Activated CD8-positive, alpha-beta memory T cell treated with anti-CD3 and anti-CD28 coated beads, Interleukin-2, amount 50 U/mL, for 24 hours (primary cell): ENCODE data around the gene NFATC1.

Source experiments
- DNase-seq: peaks from one replicate; pipeline ENCODE4 v3.0.0-alpha.2; 2020; ENCODE audit errors: extremely low read depth

The NFATC1 gene

DNA sequence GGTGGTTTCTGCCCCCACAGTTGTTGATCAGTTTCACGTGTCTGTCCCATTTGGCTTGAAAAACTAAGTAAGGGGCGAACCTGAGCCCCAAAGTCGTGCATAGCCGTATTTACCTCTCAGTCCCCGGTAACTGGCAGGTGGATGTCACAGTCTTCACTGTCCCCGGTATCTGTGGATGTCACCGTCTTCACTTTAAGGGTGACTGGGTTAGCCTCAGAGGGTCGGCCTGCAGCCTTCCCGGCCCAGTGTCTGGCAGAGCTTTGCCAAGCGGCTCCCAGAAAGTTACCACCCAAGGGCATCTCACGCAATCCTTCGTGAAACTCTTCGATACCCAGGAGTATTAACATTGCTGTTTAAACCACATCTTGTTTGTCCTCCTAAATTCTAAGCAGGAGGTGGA, 158.6 kb downstream of the NFATC1 start:
- no peak for DNase-seq

DNA sequence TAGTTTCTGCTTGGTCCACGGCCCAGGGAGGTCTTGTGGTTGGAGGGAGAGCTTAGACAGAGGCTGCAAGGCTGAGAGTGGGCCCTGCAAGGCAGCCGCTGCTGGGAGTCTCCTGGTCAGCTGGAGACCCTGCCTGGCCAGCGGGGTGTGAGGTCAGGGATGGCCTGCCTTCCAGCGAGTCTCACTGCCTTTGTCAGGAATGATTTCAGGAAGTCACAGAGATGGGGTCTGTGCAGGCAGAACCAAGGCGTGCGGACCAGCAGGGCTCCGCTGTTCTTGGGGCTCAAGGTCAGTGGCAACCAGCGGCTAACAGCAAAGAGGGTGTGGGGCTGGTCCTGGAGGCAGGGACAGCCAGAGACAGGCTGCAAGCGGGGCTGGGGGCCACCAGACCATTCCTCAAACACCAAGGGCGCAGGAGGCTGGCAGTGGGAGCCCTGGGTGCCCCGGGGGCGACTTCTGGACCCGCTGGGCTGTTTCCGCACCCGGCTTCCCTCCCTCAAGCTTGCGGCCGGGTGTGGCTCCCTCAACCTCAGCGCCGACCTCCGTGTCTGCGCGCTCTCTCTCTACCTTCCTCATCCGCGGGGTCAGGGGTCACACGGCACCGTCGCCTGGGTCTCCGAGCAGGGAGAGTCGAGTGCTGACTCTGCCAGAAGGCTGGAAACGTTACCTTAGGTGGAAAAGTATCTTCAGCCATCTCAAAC, 159.4 kb downstream of the NFATC1 start:
- no peak for DNase-seq

DNA sequence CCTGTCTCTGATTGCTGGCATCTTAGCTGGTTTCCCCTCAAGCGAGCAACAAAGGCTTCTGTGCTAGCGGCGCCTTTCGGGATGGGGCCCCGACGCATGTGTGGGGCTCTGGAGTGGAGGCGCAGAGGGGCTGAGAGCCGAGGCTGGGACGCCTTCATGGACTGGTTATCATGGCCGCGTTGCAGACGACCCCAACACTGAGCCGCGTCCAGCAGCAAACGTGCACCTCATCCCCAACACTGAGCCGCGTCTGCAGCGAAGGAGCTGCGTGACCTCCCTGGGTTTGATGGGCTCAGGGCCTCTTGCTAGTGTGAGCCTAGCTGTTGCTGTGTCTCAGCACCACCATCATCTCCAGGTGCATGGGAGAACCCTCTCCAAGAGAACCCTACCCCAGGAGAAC, 160.2 kb downstream of the NFATC1 start:
- no peak for DNase-seq

DNA sequence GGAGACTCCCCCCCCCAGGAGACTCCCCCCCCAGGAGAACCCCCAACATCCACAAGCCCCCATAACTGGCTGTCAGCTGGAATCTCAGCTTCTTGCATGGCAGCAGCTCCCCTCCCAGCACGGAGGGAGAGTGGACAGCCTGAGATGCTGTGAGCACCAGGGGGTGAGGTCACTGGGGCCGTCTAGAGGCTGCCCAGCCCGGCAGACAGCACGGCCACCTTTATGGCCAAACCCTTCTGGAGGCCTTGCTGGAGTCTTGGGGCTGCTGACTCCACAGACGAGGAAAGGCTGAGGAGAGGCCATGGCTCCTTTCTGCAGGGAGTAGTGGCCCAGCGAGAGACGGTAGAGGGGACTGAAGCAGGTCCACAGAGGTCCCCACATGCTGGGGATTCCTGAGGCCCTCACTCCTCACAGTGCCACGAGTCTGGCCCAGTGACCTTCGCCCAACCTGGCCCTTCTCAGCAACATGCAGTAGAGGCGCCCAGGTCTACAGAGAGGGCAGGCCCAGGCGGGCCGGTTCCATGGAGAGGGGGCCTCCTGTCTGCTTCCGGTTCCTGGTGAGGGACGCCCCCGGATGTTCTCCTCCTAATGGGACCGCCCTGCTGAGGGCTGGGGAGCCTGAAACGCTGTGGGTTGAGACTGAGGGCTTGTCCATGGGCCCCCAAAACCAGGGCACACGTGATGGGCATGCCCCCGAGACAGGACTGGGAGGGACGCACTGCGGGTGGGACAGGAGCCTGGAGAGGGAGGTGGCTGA, 161.3 kb downstream of the NFATC1 start:
- DNase-seq: no peak

DNA sequence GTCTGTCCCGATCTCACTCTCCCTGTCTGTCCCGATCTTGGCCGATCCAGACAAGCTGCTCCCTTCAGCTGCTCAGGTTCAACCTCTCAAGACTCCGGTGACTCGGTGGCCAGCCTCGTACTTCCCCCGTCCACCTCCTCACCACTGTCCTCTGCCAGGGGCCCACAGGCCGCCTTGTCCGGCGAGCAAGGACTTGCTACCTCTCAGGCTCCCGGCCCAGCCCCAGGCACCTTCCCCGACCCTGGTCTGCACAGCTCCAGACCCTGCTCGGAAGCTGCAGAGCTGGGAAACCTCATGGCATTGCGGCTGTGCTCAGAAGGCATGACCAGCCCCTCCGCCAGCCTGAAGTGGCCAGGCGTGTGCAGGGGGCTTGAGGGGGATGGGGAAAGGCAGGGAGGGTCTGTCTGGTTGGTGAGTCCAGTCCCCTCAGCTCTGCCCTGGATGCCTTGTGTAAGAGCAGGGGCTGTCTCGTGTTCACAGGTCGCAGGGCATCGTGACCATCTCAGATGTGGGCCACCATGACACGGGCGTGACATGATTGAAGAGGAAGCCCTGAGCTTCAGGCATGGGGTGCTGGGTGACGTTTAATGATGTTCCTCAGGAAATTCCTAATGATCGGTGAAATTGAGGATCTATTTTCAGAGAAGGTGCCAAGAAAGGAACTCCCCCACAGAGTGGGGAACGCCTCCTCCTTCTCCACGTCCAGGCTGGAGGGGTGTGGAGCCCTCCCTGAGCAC, 162.6 kb downstream of the NFATC1 start:
- DNase-seq: no peak

DNA sequence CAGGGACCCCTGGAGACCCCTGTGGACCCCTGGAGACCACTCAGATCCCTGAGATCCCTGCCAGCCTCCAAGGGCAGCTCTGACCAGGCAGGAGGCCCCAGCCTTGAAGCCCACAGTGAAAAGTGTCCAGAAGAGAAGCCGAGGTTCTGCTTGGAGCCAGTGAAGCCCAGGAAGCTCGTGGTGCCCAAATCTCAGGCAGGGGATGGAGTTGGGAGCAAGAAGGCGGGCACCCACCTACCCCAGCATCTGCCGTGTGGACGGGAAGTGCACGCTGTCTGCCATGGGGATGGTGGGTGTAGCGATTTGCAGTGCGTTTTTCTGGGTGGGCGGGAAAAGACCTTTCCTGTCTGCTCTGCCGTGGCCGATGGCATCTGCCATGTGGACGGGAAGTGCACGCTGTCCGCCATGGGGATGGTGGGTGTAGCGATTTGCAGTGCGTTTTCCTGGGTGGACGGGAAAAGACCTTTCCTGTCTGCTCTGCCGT, 163.2 kb downstream of the NFATC1 start:
- DNase-seq: no peak

DNA sequence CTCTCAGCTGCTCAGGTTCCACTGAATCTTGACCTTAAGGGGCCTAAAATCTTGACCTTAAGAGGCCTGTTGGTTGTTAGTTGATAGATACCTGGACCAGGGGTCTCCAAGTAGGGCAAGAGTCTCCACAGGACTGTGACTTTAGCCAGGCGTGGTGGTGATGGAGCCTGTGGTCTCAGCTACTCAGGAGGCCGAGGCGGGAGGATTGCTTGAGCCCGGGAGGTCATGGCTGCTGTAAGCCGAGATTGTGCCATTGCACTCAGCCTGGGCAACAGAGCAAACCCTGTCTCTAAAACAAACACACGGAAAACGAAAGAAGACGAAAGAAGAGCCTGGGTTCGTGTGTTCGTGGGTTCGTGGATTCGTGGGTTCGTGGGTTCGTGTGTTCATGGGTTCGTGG, 163.7 kb downstream of the NFATC1 start:
- DNase-seq: no peak

DNA sequence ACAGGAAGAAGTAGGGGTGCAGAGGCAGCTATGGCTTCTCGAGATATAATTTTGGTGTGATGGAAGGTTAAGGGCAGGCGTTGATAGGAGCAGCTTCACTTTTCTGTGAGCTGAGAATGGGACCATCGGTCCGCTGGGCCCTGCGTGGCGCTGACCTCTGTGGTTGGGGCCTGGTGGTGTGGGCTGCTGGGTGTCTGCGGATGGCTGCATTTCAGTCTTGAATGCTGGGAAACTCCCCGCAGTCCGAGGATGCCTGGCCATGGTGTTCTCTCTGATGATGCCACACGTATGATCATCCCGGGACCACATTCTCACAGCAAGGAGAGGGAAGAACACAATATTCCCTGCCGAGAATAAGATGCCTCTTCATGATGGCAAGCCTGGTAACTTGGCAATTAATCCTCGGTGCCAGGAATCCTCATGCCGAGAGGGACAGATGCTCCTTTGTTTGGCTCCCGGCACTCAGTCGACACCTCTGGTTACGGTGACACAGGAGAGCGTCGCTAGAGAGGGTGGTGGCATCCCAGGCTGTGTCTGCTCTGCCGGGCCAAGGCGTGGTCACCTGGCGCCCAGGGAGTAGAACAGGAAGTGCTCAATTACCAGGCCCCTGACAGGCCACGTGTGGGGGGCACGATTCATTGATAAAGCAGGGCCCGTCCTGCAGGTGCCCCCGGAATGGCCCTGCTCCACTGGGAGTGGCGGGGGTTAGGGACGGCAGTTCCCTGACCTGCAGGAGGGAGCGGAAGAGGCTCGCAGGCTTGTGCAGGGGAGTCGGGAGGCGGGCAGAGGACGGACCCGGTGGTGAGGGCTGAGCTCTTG, 164.5 kb downstream of the NFATC1 start:
- DNase-seq: no peak

DNA sequence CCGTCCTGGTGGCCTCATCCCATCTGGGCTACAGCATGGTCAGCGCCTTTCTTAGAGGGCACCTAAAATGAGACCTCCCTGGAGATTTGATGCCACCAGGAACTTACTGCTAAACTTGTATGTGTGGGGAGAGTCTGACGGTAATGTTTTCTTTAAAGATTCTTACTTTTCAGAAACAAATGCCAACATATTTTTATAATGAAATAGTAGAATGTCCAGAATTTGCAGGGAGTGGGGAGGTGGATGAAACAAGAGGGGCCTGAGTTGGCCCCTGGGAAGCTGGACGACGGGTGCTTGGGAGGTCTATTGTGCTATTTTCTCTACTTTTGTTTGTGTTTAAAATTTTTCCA, 165.1 kb downstream of the NFATC1 start:
- no peak for DNase-seq

DNA sequence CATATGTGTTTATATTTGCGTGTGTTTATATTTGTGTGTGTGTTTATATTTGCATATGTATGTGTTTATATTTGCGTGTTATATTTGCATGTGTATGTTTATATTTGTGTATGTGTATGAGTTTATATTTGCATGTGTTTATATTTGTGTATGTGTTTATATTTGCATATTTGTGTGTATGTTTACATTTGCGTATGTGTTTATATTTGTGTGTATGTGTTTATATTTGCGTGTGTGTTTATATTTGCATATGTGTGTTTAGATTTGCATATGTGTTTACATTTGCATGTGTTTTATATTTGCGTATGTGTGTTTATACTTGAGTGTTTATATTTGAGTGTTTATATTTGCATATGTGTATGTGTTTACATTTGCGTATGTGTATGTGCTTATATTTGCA, 168.2 kb downstream of the NFATC1 start:
- no peak for DNase-seq

DNA sequence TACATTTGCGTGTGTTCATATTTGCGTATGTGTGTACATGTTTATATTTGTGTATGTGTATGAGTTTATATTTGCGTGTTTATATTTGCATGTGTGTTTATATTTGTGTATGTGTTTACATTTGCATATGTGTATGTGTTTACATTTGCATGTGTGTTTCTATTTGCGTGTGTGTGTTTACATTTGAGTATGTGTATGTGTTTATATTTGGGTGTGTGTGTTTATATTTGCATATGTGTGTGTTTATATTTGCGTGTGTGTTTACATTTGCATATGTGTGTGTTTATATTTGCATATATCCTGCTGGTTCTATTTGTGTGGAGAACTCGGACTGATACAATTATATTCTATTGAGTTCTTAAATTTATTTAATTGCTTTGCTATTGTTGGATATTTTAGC, 168.7 kb downstream of the NFATC1 start:
- no peak for DNase-seq

DNA sequence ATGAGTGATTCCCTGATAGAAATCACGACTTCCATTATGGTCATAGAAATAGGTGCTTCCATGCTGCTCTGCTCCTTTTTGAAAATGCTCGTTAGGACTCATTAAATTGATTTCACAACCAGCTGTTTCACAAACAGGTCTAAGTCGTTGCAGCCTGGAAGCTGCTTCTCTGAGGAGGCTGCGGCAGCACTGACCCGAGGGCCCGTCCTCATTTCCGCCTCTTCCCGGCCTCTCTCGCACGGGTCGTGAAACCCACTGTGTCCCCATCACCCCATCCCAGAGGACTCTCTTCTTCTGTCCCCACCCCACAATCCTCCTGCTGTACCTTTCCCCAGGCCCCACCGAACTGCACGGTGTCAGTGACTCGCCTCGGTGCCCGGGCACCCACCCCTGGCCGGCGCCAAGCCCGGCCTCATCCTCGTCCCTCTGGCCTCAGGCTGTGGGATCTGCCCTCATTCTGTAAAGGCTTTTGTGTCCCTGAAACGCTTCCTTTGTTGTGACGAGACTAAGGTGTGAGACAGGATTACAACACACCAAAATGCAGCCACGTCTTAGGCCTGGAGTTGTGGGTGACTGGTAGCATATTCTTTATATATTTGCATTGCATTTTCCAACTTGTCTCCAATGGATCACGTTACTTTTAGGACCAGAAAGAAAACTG, 171.2 kb downstream of the NFATC1 start:
- DNase-seq: no peak

DNA sequence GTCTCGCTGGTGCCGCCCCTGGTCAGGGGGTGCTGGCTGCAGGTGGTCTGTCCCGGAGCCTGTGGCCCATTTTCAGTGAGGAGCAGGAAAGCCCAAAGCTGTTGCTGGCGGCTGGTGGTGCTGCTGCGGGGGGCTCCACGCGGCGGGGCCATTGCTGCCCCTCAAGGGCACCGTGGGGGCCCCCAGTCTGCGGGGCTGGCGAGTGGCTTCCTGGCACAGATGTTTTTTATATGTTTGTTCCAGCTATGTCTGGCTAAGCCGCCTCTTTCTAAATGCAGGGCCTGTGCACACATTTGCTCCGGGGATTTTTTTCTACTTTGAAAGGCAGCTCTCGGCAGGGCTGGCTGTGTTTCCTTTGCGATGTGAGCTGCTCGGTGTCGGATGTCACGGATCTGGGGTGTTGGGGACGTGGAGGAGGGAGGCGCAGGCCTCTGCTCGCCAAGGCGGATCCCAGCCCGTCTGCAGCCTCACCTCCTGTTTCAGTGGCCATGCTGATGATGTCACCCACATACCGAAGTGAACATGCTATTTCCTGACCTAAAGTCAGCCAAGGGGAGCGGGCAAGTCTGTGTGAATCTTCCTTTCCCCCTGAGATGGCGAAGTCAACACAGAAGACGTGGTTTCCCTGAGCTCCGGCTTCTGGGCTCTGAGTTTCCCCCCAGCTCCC, 171.9 kb downstream of the NFATC1 start:
- DNase-seq: no peak

DNA sequence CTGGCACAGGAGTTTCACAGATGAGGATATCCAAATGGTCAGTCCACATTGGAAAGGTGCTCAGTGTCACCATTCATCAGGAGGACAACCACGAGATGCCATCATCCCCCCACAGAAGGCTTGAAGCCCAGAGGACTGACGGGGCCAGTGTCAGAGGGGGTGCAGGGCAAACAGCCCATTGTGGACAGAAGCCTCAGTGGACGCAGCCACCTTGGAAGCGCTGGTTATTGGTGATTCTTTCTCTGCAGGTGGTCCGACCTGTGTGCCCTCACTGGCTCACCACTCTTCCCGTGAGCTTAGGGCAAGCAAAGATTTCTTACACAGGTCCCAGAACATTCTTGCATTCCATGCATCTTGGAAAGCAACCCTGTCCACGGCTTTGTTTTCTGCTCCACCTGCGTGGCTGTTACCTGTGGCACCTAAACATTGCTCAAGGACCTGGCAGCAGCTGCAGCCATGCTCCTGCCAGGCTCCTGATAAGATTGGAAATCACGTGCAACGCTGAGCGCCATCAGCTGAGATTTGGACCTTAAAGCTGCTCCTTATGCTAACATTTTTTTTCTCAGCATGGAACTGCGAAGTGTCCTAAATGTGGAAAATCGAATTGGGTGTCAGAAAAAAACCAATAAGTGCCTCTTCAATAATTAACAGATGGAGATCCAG, 172.9 kb downstream of the NFATC1 start:
- DNase-seq: no peak

DNA sequence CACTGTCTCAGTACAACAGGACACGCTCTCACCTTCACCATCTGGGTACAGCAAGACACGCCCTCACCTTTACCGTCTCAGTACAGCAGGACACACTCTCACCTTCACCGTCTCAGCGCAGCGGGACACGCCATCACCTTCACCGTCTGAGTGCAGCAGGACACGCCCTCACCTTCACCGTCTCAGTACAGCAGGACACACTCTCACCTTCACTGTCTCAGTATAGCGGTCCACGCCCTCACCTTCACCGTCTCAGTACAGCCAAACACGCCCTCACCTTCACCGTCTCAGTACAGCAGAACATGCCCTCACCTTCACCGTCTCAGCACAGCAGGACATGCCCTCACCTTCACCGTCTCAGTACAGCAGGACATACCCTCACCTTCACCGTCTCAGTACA, 174.0 kb downstream of the NFATC1 start:
- DNase-seq: no peak

DNA sequence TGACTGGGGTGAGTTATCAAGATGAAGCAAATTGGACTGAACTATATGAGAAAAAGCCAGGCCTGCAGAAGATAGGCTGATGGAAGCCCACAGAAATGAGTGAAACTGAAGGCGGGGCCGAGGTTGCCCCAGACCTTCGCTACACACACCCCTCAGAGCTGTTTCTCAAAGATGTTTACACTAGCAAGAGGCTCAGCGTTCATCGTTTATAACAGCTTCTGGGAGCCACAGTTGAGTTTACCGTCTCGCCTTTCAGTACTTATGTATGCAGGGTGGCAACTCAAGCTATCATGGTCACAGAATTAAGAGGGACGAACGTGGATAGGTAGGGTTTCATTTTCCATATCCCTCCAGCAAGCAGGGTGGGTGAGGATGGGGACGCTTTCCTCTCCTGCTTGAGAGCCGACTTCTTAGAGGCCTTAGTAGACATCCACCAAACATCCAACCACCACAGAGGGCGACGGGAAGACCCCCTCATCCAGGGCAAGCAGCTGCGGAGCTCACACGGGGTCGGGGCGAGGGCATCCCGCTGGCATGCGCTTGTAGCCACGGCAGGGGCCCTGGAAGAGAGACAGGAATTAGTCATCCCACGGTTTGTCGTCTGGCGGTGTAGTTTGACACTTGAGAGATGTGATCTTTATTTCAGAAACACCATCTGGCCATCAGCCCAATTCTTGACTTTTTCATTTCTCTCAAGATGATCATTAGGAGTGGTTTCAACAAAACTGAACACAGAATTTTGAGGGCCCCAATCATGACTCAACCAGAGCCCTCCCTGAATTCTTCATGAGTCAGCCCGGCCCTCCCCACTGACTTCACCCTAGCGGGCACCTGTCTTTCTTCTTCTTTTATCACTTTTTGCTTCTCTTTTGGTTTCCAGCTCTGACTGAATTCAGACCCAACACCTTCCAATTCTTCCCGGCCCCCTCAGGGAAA, 174.8 kb downstream of the NFATC1 start:
- no peak for DNase-seq

DNA sequence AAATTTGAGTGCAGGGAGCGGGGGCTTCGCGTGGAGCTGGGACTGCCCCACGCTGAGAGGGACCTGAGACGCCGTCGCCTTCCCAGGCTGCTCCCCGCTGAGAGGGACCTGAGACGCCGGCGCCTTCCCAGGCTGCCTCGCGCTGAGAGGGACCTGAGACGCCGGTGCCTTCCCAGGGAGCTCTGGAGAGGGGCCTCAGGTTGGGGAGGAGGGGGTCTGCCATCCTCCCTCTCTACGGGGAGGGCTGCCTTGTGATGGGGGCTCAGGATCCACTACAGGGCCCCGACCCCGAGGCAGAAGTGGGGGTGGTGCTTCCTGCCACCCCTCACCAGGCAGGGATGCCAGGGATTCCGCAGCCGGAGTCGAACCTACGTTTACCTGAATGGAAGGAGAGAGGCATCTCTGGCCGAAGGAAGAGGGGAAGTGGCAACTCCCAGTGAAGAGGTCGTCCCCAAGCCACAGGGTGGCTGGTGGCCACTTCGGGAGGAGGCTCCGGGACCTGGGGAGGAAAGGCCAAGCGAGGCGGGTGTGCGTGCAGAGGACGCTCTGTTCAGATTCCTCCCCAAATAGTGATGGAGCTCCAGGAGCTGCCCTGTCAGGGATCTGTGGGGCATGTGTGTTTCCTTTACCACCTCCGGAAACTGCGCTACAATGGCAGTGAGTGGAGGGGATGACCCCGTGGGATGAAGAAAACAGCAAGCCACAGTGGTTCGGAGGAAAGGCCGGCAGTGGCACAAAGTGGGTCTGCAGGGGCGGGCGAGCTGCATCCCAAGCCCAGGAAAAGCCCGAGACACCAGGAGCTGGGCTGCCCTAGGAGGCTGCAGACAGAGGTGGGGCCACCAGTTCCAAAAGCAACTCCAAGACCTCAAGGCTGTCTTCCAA, 175.7 kb downstream of the NFATC1 start:
- no peak for DNase-seq

DNA sequence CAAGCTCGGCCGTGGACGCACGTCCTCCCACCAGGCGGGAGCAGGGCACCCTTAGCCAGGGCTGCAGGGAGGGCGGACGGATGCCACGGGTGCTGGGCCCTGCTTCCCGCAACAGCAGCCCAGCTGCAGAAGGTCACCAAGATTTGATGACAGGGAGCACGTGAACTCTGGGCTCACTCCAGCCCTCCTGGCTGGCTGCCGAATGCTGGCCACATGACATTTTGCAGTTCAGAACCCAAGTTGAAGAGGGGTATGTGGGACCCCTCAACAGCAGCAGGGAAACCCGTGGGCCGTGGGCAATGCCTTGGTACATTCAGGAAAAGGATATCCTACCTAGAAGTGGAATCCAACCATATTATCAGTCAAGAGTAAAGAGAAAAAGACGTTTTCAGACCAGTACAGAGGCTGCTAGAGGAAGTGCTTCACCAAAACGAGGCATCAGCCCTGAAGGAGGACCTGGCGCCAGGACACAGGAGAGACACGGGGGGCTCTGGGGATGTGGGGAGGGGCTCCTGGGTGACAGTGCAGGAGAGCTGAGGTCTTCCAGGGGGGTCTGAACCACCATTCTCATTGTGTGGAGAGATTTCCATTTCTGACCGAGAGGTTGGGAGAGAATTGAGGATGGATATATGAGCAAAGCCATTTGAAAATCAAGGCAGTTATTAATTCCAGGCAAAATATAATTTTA, 176.5 kb downstream of the NFATC1 start:
- DNase-seq: no peak
